Adrenal gland (tissue), 5 donors: ENCODE results near the gene ZBTB5.

Experiments
- CTCF ChIP-seq, 6 experiments: fragments of 450-650 bp in 4 of 6; fragments of 200-600 bp in 2 of 6; sonication (generic) in 1 of 6; IDR thresholded peaks; 1 replicate in 5 of 6; 2 replicates in 1 of 6; pipeline versions ENCODE4 v1.5.1 to v1.8.0; 2016 to 2021; ENCODE audit warnings: antibody characterized with exemption in 6 of 6, mild to moderate bottlenecking in 2 of 6, moderate library complexity in 1 of 6
- POLR2A ChIP-seq, 2 donors: fragments of 450-650 bp; IDR thresholded peaks; one replicate each; pipeline ENCODE4 v1.6.1; 2017; ENCODE audit warnings: antibody characterized with exemption in 2 of 2, mild to moderate bottlenecking in 2 of 2, moderate library complexity in 1 of 2
- donor health status: DM: no; HTN: no; CAD: no.

DNA sequence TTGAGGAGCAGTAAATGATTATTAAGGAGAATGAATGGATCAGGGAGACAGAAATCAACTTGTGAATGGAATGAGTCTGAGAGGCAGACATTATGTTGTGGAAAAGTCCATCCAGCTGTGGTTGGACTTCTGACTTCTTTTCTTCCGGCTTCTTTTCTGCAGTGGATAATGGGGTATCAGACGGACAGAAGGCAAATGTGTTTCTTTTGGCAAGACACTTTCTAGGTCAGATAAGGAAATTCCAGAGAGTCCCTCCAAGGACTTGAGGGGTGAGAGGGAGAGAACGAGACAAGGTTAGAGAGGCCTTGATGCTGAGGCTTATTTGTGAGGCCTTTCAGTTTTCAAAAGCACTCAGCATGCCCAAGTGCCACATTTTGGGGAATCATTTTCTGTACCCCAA is 59.9 kb downstream of the ZBTB5 start:
- TF ChIP-seq POLR2A (IDR thresholded peaks at IDR 0.05) (no peak), CTCF (IDR thresholded peaks at IDR 0.05) (no peak)
